Ascending aorta (tissue), 2 donors: ENCODE data around the gene FHIT. TPM values are rescaled to one million over a fixed set of nuclear protein-coding genes. Genes with fewer than 3 reads are reported as not detected.

ENCODE experiments used
- DNase-seq, 2 donors: peaks; one replicate each; pipeline ENCODE4 v3.0.0-alpha.2; 2019; ENCODE audit warnings: low spot score in 2 of 2
- H3K27ac ChIP-seq, 2 donors: fragments of 200-600 bp; sonication (generic); one replicate each; pipeline ENCODE4 v1.5.1; 2016 to 2017; ENCODE audit warnings: mild to moderate bottlenecking in 1 of 2
- H3K27me3 ChIP-seq: fragments of 200-600 bp; sonication (generic); one replicate; pipeline ENCODE4 v1.5.1; 2017
- H3K36me3 ChIP-seq, 2 donors: fragments of 200-600 bp; sonication (generic); one replicate each; pipeline ENCODE4 v1.5.1; 2016
- H3K4me1 ChIP-seq, 2 donors: fragments of 200-600 bp; sonication (generic); one replicate each; pipeline ENCODE4 v1.5.1; 2016 to 2017; ENCODE audit warnings: mild to moderate bottlenecking in 1 of 2
- H3K4me3 ChIP-seq, 2 donors: fragments of 200-600 bp; sonication (generic); one replicate each; pipeline ENCODE4 v1.5.1; 2016 to 2017; ENCODE audit warnings: mild to moderate bottlenecking in 1 of 2
- H3K9me3 ChIP-seq, 2 donors: fragments of 200-600 bp; sonication (generic); one replicate each; pipeline ENCODE4 v1.5.1; 2016
- intact Hi-C: fragments of 100-400 bp; cut with DNase I; formaldehyde crosslinking; loops from one replicate; pipeline ENCODE4 v1.15.1; 2023
- total RNA-seq: library from RNA; depleted of rRNA; stranded (reverse); fragments of >200 nt; gene quantifications from one replicate; pipeline ENCODE4 v1.1.0, GENCODE V29; 2016
- TF ChIP-seq, protein P1 (sequence below), 3 experiments: fragments of 200-600 bp in 2 of 3; fragments of 450-650 bp in 1 of 3; sonication (generic) in 2 of 3; IDR thresholded peaks; one replicate each; pipeline ENCODE4 v1.5.1; 2016 to 2019; ENCODE audit warnings: antibody characterized with exemption in 3 of 3, mild to moderate bottlenecking in 1 of 3, moderate library complexity in 1 of 3

The FHIT gene
- total RNA-seq, 1 donor from 2014 or later = 0.21 TPM

DNA sequence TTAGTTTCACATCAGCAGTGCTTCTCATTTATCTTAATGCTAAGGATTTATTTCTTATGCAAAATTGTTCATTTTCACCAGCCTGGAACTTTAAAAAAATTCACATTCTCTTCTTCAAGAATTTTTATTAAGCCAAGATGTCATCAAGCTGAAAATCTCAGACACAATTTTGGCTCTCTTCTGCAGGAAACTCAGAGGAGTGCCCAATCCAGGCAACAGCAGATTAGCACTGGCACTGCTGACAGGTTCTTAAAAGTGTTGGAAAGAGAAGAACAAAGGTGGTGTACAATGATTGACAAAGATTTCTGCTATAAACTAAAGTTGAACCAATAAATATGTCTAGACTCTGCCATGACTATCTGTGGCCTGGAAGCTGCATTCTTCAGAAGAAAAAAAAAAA, 479.5 kb downstream of the FHIT start:
- H3K27me3 ChIP-seq = no peaks in the 10 kb centered on the region
- H3K36me3 ChIP-seq = no peaks in the 10 kb centered on the region
- no peak for DNase-seq
- H3K27ac ChIP-seq = no peak overlapping the region
- H3K9me3 ChIP-seq = no peaks in the 10 kb centered on the region
- no peaks in the 10 kb centered on the region for H3K4me1 ChIP-seq
- TF ChIP-seq, protein P1, sequence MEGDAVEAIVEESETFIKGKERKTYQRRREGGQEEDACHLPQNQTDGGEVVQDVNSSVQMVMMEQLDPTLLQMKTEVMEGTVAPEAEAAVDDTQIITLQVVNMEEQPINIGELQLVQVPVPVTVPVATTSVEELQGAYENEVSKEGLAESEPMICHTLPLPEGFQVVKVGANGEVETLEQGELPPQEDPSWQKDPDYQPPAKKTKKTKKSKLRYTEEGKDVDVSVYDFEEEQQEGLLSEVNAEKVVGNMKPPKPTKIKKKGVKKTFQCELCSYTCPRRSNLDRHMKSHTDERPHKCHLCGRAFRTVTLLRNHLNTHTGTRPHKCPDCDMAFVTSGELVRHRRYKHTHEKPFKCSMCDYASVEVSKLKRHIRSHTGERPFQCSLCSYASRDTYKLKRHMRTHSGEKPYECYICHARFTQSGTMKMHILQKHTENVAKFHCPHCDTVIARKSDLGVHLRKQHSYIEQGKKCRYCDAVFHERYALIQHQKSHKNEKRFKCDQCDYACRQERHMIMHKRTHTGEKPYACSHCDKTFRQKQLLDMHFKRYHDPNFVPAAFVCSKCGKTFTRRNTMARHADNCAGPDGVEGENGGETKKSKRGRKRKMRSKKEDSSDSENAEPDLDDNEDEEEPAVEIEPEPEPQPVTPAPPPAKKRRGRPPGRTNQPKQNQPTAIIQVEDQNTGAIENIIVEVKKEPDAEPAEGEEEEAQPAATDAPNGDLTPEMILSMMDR (IDR thresholded peaks at IDR 0.05) = no peak
- no peak overlapping the region for H3K4me3 ChIP-seq
- intact Hi-C loops = no loop called here

DNA sequence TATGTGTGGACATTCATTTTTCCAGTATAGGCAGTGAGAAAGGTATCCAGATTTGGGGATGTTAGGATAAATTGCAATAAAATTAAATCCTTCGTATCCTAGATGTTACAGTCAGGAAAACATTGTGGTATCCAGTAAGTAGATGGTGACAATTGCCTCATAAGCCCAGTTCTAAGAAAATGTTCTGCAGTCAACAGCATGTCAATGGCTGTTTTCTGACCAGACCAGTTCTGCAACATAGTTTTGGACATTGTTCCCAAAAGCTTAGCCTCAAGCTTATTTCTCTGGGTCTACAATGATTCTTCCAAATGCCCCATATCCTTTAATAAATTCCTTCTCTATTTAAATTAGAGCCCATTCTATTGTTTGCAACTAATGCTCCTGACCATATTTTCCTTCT, 480.7 kb downstream of the FHIT start:
- Histone ChIP-seq H3K27ac (no peak overlapping the region), H3K4me1 (no peaks in the 10 kb centered on the region), H3K36me3 (no peaks in the 10 kb centered on the region), H3K9me3 (no peaks in the 10 kb centered on the region), H3K4me3 (no peak overlapping the region), H3K27me3 (no peaks in the 10 kb centered on the region)
- DNase-seq = no peak
- intact Hi-C loops = no loop called here
- TF ChIP-seq, protein P1 (IDR thresholded peaks at IDR 0.05) = no peak

DNA sequence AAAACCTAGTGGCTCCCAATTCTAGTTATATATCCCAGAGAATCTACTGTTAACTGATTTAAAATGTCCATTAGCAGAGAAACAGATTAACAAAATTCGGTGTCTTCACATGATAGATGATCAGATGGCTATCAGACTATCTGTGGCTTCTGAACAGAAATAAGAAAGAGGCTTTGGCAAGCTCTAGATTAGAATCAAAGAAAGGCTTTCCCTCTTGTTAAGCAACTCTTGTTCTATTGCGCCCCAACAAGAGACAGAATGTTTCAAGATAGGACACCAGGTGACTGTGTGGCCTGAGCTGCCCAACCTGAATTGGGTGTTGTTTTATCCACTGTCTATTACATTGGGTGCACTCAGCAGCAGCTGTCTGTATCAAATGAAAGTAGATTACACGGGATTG, 483.7 kb downstream of the FHIT start:
- Histone ChIP-seq H3K27me3 (no peaks in the 10 kb centered on the region), H3K36me3 (no peaks in the 10 kb centered on the region), H3K27ac (no peak overlapping the region), H3K4me3 (no peak overlapping the region), H3K9me3 (no peaks in the 10 kb centered on the region), H3K4me1 (no peaks in the 10 kb centered on the region)
- no peak for DNase-seq
- intact Hi-C loops = no loop called here
- TF ChIP-seq, protein P1 (IDR thresholded peaks at IDR 0.05) = no peak

DNA sequence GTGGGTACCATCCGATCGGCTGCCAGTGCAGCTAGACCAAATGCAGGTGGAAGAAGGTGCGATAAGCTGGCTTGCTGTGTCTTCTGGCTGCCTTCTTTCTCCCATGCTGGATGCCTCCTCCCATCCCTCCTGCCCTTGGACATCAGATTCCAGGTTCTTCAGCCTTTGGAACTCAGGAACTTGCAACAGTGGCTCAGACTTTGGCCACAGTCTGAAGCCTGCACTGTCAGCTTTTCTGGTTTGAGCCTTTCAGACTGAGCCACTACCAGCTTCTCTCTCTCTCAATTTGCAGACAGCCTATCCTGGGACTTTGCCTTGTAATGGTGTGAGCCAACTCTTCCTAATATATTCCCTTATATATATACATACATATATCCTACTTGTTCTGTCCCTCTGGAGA, 485.5 kb downstream of the FHIT start:
- Histone ChIP-seq H3K27ac (no peak overlapping the region), H3K27me3 (no peaks in the 10 kb centered on the region), H3K9me3 (no peaks in the 10 kb centered on the region), H3K36me3 (no peaks in the 10 kb centered on the region), H3K4me3 (no peak overlapping the region), H3K4me1 (no peaks in the 10 kb centered on the region)
- TF ChIP-seq, protein P1 (IDR thresholded peaks at IDR 0.05) = no peak
- DNase-seq = no peak
- intact Hi-C loops = no loop called here

DNA sequence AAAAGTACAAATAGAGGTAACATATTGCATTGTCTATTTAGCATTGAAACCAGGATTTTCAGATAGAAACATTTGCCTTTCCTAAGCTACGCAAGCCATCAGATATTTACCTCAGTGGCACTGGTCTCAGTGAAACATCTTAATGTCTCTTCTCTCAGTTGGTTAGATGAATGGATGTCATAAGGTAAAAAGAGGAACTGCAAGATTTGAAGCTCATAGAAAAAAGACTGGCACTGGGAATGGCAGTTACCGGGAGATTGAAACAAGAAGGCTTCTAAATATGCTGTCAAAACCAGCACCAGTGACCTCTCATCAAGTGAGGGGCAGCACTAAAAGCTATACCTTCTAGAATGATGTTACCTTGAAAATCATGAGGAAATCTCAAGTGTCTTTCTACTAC, 486.4 kb downstream of the FHIT start:
- Histone ChIP-seq H3K36me3 (no peaks in the 10 kb centered on the region), H3K4me1 (no peaks in the 10 kb centered on the region), H3K4me3 (no peak overlapping the region), H3K27ac (no peak overlapping the region), H3K27me3 (no peaks in the 10 kb centered on the region), H3K9me3 (no peaks in the 10 kb centered on the region)
- no peak for DNase-seq
- intact Hi-C loops = no loop called here
- TF ChIP-seq, protein P1 (IDR thresholded peaks at IDR 0.05) = no peak

DNA sequence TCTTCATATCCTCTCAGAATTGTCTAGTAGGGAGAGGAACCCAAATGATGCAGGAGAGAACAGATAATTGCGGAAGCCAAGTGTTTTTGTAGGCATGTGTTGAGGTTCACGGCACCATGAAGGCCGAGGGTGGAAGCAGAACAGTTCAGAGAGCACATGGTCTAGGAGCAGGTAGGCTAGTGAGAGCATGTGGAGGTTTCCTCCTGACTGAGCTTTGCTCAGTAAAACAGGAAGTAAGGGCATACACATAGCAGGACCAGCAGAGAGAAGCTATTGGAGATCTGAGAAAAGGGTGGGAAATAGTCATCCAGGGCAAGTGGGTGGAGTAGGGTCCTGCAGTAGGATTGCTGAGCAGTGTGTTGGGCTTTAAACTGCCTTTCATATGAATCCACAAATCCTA, 491.1 kb downstream of the FHIT start:
- Histone ChIP-seq H3K27me3 (no peaks in the 10 kb centered on the region), H3K27ac (no peak overlapping the region), H3K4me1 (no peaks in the 10 kb centered on the region), H3K9me3 (no peaks in the 10 kb centered on the region), H3K4me3 (no peak overlapping the region), H3K36me3 (no peaks in the 10 kb centered on the region)
- TF ChIP-seq, protein P1 (IDR thresholded peaks at IDR 0.05) = no peak
- DNase-seq = no peak
- intact Hi-C loops = no loop called here
